ENCODE measurements around the gene CYTH4. TPM values are rescaled to one million over a fixed set of nuclear protein-coding genes. Genes with fewer than 3 reads are reported as not detected.
"Not testable (repeated sequence)": the region's sequence is repeated elsewhere in the genome, so short reads cannot be mapped to it uniquely, and the experiment has no call there.

CYTH4 gene
- total RNA-seq, 2 donors from 2014 or later = 50.8 to 78.0 TPM

- TF ChIP-seq CTCF (IDR thresholded peaks at IDR 0.05) = no peak
- Histone ChIP-seq H3K27me3 (replicated peaks; ENCODE audit: insufficient read depth) (no peaks in the 10 kb centered on the region), H3K36me3 (no peaks in the 10 kb centered on the region), H3K27ac (no peak overlapping the region), H3K4me1 (ENCODE audit: control insufficient read depth in 1 of 2, low read depth in 2 of 2) (no peaks in the 10 kb centered on the region), H3K4me3 (no peak overlapping the region), H3K9me3 (no peaks in the 10 kb centered on the region)
- ATAC-seq (ENCODE audit: insufficient number of reproducible peaks, low FRiP score, low read depth) (no peak), DNase-seq (ENCODE audit: low spot score) (no peak)
Observed at GRCh38 chr22:37244922-37245722, 37.2 kb upstream of the CYTH4 start.

DNA sequence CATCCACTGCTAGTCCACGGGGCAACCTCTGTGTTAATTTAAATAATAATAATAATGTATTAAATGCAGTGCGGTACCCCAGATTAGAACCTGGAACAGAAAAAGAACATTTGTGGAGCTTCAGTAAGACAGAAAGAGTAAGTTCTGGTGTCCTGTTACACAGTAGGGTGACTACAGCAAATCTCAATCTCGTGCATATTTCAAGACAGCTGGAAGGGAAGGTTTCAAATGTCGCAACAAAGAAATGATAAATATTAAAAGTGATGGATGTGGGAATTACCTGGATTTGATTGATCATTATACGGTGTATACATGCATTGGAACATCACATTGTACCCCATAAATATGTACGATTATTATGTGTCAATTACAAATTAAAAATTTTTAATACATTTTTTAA is 36.6 kb upstream of the CYTH4 start:
- H3K36me3 ChIP-seq = no peaks in the 10 kb centered on the region
- no peaks in the 10 kb centered on the region for H3K4me1 ChIP-seq (ENCODE audit: control insufficient read depth in 1 of 2, low read depth in 2 of 2)
- H3K27ac ChIP-seq = no peak overlapping the region
- ATAC-seq (ENCODE audit: insufficient number of reproducible peaks, low FRiP score, low read depth) = no peak
- no peaks in the 10 kb centered on the region for H3K9me3 ChIP-seq
- no peak overlapping the region for H3K4me3 ChIP-seq
- TF ChIP-seq CTCF (IDR thresholded peaks at IDR 0.05) = no peak
- DNase-seq (ENCODE audit: low spot score) = no peak
- H3K27me3 ChIP-seq (replicated peaks; ENCODE audit: insufficient read depth) = no peaks in the 10 kb centered on the region

GRCh38 chr22:37248251-37248650 is 34.1 kb upstream of the CYTH4 start:
- Histone ChIP-seq H3K27ac (no peak overlapping the region), H3K27me3 (replicated peaks; ENCODE audit: insufficient read depth) (no peaks in the 10 kb centered on the region), H3K4me3 (no peak overlapping the region), H3K4me1 (ENCODE audit: control insufficient read depth in 1 of 2, low read depth in 2 of 2) (no peaks in the 10 kb centered on the region), H3K36me3 (no peaks in the 10 kb centered on the region), H3K9me3 (no peaks in the 10 kb centered on the region)
- ATAC-seq (ENCODE audit: insufficient number of reproducible peaks, low FRiP score, low read depth) = no peak
- no peak for DNase-seq (ENCODE audit: low spot score)
- no peak for TF ChIP-seq CTCF (IDR thresholded peaks at IDR 0.05)

DNA sequence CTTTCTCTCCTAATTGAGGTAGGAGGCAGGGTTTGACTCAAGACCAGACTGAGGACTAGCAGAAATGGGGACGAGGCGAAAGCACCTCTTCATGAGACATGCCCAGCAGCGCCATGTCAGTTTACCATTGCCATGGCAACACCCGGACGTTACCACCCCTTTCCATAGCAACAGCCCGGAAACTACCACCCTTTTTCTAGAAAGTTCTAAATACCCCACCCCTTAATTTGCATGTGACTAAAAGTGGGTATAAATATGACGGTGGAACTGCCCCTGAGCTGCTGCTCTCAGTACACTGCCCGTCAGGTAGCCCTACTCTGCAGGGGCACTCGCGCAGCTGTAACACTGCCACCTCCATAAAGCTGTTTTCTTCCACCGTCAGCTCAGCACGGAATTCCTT is 32.3 kb upstream of the CYTH4 start:
- H3K36me3 ChIP-seq = no peaks in the 10 kb centered on the region
- DNase-seq (ENCODE audit: low spot score) (no peak), ATAC-seq (ENCODE audit: insufficient number of reproducible peaks, low FRiP score, low read depth) (no peak)
- no peak overlapping the region for H3K4me3 ChIP-seq
- H3K9me3 ChIP-seq = no peaks in the 10 kb centered on the region
- H3K27me3 ChIP-seq (replicated peaks; ENCODE audit: insufficient read depth) = no peaks in the 10 kb centered on the region
- no peak overlapping the region for H3K27ac ChIP-seq
- TF ChIP-seq CTCF (IDR thresholded peaks at IDR 0.05) = no peak
- no peaks in the 10 kb centered on the region for H3K4me1 ChIP-seq (ENCODE audit: control insufficient read depth in 1 of 2, low read depth in 2 of 2)

- not testable (repeated sequence) for H3K4me3 ChIP-seq; ATAC-seq (ENCODE audit: insufficient number of reproducible peaks, low FRiP score, low read depth); H3K27ac ChIP-seq; H3K27me3 ChIP-seq (replicated peaks; ENCODE audit: insufficient read depth); H3K36me3 ChIP-seq; H3K4me1 ChIP-seq (ENCODE audit: control insufficient read depth in 1 of 2, low read depth in 2 of 2); DNase-seq (ENCODE audit: low spot score); H3K9me3 ChIP-seq
Observed at GRCh38 chr22:37251836-37252235, 30.5 kb upstream of the CYTH4 start.

Measured in thoracic aorta (tissue), 2 donors.